Measurements from ENCODE around the gene RNF224. TPM values are rescaled to one million over a fixed set of nuclear protein-coding genes. Genes with fewer than 3 reads are reported as not detected.

RNF224 gene
- polyA plus RNA-seq, 4 donors, result 0.03 to 83.7 TPM; not detected in 2

GRCh38 chr9:137221095-137221505 is 6.2 kb upstream of the RNF224 start:
- Histone ChIP-seq H3K4me1 (ENCODE audit: control insufficient read depth in 3 of 3, insufficient read depth in 2 of 3, low read depth in 1 of 3, low read length in 2 of 3) (peaks cover 0 to 50% (median 0%) of the 10 kb centered on the region in 3 donors), H3K9me3 (ENCODE audit: control insufficient read depth in 2 of 2, insufficient read depth in 1 of 2, low read depth in 1 of 2, low read length in 1 of 2) (no peaks in the 10 kb centered on the region), H3K27ac (ENCODE audit: low read depth in 1 of 3, low read length in 2 of 3) (no peak overlapping the region), H3K27me3 (ENCODE audit: control insufficient read depth in 3 of 3, insufficient read depth in 3 of 3, low read length in 3 of 3) (no peaks in the 10 kb centered on the region), H3K4me3 (ENCODE audit: low read depth in 1 of 3, low read length in 3 of 3) (peak overlapping the region in 1 of 3 donors; percentile 61), H3K36me3 (ENCODE audit: control insufficient read depth in 3 of 3, insufficient read depth in 2 of 3, low read depth in 1 of 3, low read length in 3 of 3) (peaks cover 0 to 33% (median 0%) of the 10 kb centered on the region in 3 donors)
- 77 to 89% (median 80%) methylated on average over 8 to 14 of the region's 14 CpGs for WGBS, 3 donors
- FAIRE-seq (no peak), DNase-seq (no peak)

DNA sequence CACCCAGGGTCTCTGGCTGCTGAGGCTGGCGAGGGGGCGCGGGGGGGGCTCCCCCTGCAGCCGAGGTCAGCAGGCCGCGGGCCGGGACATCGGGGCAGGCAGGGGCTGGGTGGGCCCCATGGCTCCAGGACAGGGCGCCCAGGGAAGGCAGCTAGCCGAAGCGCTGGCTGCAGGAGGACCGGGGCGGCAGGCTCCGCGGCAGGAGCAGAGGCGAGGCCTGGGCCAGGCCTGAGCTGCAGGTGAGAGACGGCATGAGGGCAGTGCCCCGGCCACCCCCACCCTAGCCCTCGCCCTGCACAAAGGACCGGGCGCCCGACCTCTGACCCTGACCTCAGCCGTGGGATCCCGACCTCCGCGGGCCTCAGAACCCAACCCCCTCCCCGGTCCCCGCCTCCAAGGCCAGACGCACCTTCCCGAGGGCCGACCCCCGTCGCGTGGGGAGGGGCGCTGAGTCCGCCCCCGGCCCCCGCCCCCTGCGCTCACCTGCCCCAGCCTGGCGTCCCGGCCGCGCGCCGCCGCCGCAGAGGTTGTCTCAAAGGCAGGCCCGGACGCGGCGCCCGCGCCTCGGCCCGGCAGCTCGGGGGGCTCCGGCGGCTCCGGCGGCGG is 5.7 kb upstream of the RNF224 start:
- Histone ChIP-seq H3K9me3 (ENCODE audit: control insufficient read depth in 2 of 2, insufficient read depth in 1 of 2, low read depth in 1 of 2, low read length in 1 of 2) (no peaks in the 10 kb centered on the region), H3K4me3 (ENCODE audit: low read depth in 1 of 3, low read length in 3 of 3) (peak overlapping the region; percentile 32 to 61 (median 35)), H3K4me1 (ENCODE audit: control insufficient read depth in 3 of 3, insufficient read depth in 2 of 3, low read depth in 1 of 3, low read length in 2 of 3) (peaks cover 0 to 55% (median 0%) of the 10 kb centered on the region in 3 donors), H3K27ac (ENCODE audit: low read depth in 1 of 3, low read length in 2 of 3) (no peak overlapping the region), H3K27me3 (ENCODE audit: control insufficient read depth in 3 of 3, insufficient read depth in 3 of 3, low read length in 3 of 3) (no peaks in the 10 kb centered on the region), H3K36me3 (ENCODE audit: control insufficient read depth in 3 of 3, insufficient read depth in 2 of 3, low read depth in 1 of 3, low read length in 3 of 3) (peaks cover 0 to 28% (median 0%) of the 10 kb centered on the region in 3 donors)
- DNase-seq, result peak in 1 of 2 donors; percentile 48
- FAIRE-seq, result no peak
- 1 to 10% (median 6%) methylated on average over 38 to 61 of the region's 61 CpGs for WGBS, 3 donors

GRCh38 chr9:137222190-137223077 is 4.9 kb upstream of the RNF224 start, which contains the start of gene RNF208:
TSS of gene RNF208 (minus strand) at chr9:137222240. CDS start at chr9:137221212, 1,028 bp downstream.
- Histone ChIP-seq H3K4me1 (ENCODE audit: control insufficient read depth in 3 of 3, insufficient read depth in 2 of 3, low read depth in 1 of 3, low read length in 2 of 3) (peaks cover 0 to 56% (median 0%) of the 10 kb centered on the region in 3 donors), H3K27ac (ENCODE audit: low read depth in 1 of 3, low read length in 2 of 3) (peak within 1 kb of the TSS; percentile 86 to 90 (median 89)), H3K27me3 (ENCODE audit: control insufficient read depth in 3 of 3, insufficient read depth in 3 of 3, low read length in 3 of 3) (no peaks in the 10 kb centered on the region), H3K9me3 (ENCODE audit: control insufficient read depth in 2 of 2, insufficient read depth in 1 of 2, low read depth in 1 of 2, low read length in 1 of 2) (no peaks in the 10 kb centered on the region), H3K4me3 (ENCODE audit: low read depth in 1 of 3, low read length in 3 of 3) (peak within 1 kb of the TSS; percentile 60 to 84 (median 61)), H3K36me3 (ENCODE audit: control insufficient read depth in 3 of 3, insufficient read depth in 2 of 3, low read depth in 1 of 3, low read length in 3 of 3) (peaks cover 0 to 24% (median 0%) of the 10 kb centered on the region in 3 donors)
- peak in 1 of 2 donors; percentile 70 for DNase-seq
- FAIRE-seq, result no peak
- WGBS, 3 donors, result 3 to 5% (median 4%) methylated on average over 42 to 88 of the region's 88 CpGs

- Histone ChIP-seq H3K9me3 (ENCODE audit: control insufficient read depth in 2 of 2, insufficient read depth in 1 of 2, low read depth in 1 of 2, low read length in 1 of 2) (no peaks in the 10 kb centered on the region), H3K4me1 (ENCODE audit: control insufficient read depth in 3 of 3, insufficient read depth in 2 of 3, low read depth in 1 of 3, low read length in 2 of 3) (peaks cover 0 to 55% (median 0%) of the 10 kb centered on the region in 3 donors), H3K4me3 (ENCODE audit: low read depth in 1 of 3, low read length in 3 of 3) (peak overlapping the region; percentile 60 to 84 (median 76)), H3K27ac (ENCODE audit: low read depth in 1 of 3, low read length in 2 of 3) (peak overlapping the region; percentile 90 to 93 (median 91)), H3K36me3 (ENCODE audit: control insufficient read depth in 3 of 3, insufficient read depth in 2 of 3, low read depth in 1 of 3, low read length in 3 of 3) (peaks cover 0 to 21% (median 0%) of the 10 kb centered on the region in 3 donors), H3K27me3 (ENCODE audit: control insufficient read depth in 3 of 3, insufficient read depth in 3 of 3, low read length in 3 of 3) (no peaks in the 10 kb centered on the region)
- WGBS, 3 donors, result 1% methylated on average over 49 to 63 of the region's 63 CpGs
- FAIRE-seq (no peak), DNase-seq (peak; percentile 98 to 99)
Observed at GRCh38 chr9:137223078-137223970, 4.0 kb upstream of the RNF224 start.

GRCh38 chr9:137224830-137225694 is 2.2 kb upstream of the RNF224 start, which contains the start of gene CYSRT1:
TSS of gene CYSRT1 (plus strand) at chr9:137225174. CDS start at chr9:137225622, 448 bp downstream.
- DNase-seq (peak; percentile 53 to 82), FAIRE-seq (no peak)
- 30 to 44% (median 44%) methylated on average over 22 to 23 of the region's 23 CpGs for WGBS, 3 donors
- H3K36me3 ChIP-seq (ENCODE audit: control insufficient read depth in 3 of 3, insufficient read depth in 2 of 3, low read depth in 1 of 3, low read length in 3 of 3), result peaks cover 0 to 8% (median 0%) of the 10 kb centered on the region in 3 donors
- H3K4me1 ChIP-seq (ENCODE audit: control insufficient read depth in 3 of 3, insufficient read depth in 2 of 3, low read depth in 1 of 3, low read length in 2 of 3), result peaks cover 0 to 64% (median 1%) of the 10 kb centered on the region in 3 donors
- H3K4me3 ChIP-seq (ENCODE audit: low read depth in 1 of 3, low read length in 3 of 3), result peak within 1 kb of the TSS in 2 of 3 donors; percentile 76 to 84
- H3K27ac ChIP-seq (ENCODE audit: low read depth in 1 of 3, low read length in 2 of 3), result peak within 1 kb of the TSS in 1 of 3 donors; percentile 91
- no peaks in the 10 kb centered on the region for H3K9me3 ChIP-seq (ENCODE audit: control insufficient read depth in 2 of 2, insufficient read depth in 1 of 2, low read depth in 1 of 2, low read length in 1 of 2)
- H3K27me3 ChIP-seq (ENCODE audit: control insufficient read depth in 3 of 3, insufficient read depth in 3 of 3, low read length in 3 of 3), result no peaks in the 10 kb centered on the region

- Histone ChIP-seq H3K27ac (ENCODE audit: low read depth in 1 of 3, low read length in 2 of 3) (peak overlapping the region in 1 of 3 donors; percentile 69), H3K4me1 (ENCODE audit: control insufficient read depth in 3 of 3, insufficient read depth in 2 of 3, low read depth in 1 of 3, low read length in 2 of 3) (peaks cover 0 to 71% (median 8%) of the 10 kb centered on the region in 3 donors), H3K9me3 (ENCODE audit: control insufficient read depth in 2 of 2, insufficient read depth in 1 of 2, low read depth in 1 of 2, low read length in 1 of 2) (no peaks in the 10 kb centered on the region), H3K4me3 (ENCODE audit: low read depth in 1 of 3, low read length in 3 of 3) (peak overlapping the region in 1 of 3 donors; percentile 11), H3K27me3 (ENCODE audit: control insufficient read depth in 3 of 3, insufficient read depth in 3 of 3, low read length in 3 of 3) (no peaks in the 10 kb centered on the region), H3K36me3 (ENCODE audit: control insufficient read depth in 3 of 3, insufficient read depth in 2 of 3, low read depth in 1 of 3, low read length in 3 of 3) (peaks cover 0 to under 1% (median 0%) of the 10 kb centered on the region in 3 donors)
- no peak for FAIRE-seq
- peak in 1 of 2 donors; percentile 35 for DNase-seq
- 83 to 86% (median 83%) methylated on average over 19 to 21 of the region's 21 CpGs for WGBS, 3 donors
Observed at GRCh38 chr9:137225699-137226331, 1.5 kb upstream of the RNF224 start.
